HL-60 (cell line): ENCODE measurements around the gene CFTR.

Source experiments
- GABPA ChIP-seq: IDR thresholded peaks from 2 replicates; pipeline ENCODE4 v1.6.1; 2012; ENCODE audit warnings: low read depth
- POLR2AphosphoS5 ChIP-seq: IDR thresholded peaks from 2 replicates; pipeline ENCODE4 v1.6.1; 2012; ENCODE audit warnings: low read depth
- SPI1 ChIP-seq: IDR thresholded peaks from 2 replicates; pipeline ENCODE4 v1.6.1; 2012; ENCODE audit warnings: low read depth, mild to moderate bottlenecking, borderline replicate concordance
- TF ChIP-seq, protein P1 (sequence below): IDR thresholded peaks from one replicate; pipeline ENCODE4 v1.5.1; 2011; ENCODE audit warnings: low read length, control low read depth, inconsistent platforms; ENCODE audit not compliant: insufficient read depth
- TF ChIP-seq, protein P2 (sequence below): IDR thresholded peaks from 2 replicates; pipeline ENCODE4 v1.6.1; 2012; ENCODE audit warnings: low read depth; ENCODE audit not compliant: insufficient replicate concordance

DNA sequence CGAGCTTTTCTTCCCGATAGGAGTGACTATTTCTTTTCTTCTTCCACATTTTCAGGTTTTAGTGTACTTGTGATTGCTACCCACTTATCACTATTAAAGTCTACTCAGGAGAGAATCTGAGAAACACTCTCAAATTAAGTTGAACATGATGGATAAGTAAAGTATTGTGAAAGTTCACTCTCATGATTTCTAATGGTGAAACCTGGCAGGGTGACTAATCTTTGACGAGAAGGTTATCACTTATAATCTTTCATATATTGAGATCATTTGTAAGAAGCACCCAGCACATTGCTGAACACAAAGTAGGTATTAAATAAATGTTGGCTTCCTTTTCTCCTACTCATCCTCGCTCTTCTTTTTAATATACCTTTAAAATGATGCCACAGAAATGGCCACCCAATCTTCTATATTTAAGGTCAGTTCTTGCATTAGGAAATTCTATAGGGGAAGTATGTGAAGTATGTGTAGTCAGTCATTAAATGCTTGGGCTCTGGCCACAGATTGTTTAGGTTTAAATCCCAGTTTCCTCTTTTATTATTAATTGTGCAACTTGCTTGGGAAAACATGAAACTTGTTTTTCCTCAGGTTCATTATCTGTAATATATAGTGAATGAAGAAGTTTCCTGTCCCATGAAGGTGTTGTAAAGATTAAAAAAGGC, 3.1 kb upstream of the CFTR start:
- TF ChIP-seq, protein P1, sequence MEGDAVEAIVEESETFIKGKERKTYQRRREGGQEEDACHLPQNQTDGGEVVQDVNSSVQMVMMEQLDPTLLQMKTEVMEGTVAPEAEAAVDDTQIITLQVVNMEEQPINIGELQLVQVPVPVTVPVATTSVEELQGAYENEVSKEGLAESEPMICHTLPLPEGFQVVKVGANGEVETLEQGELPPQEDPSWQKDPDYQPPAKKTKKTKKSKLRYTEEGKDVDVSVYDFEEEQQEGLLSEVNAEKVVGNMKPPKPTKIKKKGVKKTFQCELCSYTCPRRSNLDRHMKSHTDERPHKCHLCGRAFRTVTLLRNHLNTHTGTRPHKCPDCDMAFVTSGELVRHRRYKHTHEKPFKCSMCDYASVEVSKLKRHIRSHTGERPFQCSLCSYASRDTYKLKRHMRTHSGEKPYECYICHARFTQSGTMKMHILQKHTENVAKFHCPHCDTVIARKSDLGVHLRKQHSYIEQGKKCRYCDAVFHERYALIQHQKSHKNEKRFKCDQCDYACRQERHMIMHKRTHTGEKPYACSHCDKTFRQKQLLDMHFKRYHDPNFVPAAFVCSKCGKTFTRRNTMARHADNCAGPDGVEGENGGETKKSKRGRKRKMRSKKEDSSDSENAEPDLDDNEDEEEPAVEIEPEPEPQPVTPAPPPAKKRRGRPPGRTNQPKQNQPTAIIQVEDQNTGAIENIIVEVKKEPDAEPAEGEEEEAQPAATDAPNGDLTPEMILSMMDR: no peak
- TF ChIP-seq POLR2AphosphoS5: no peak
- TF ChIP-seq, protein P2, sequence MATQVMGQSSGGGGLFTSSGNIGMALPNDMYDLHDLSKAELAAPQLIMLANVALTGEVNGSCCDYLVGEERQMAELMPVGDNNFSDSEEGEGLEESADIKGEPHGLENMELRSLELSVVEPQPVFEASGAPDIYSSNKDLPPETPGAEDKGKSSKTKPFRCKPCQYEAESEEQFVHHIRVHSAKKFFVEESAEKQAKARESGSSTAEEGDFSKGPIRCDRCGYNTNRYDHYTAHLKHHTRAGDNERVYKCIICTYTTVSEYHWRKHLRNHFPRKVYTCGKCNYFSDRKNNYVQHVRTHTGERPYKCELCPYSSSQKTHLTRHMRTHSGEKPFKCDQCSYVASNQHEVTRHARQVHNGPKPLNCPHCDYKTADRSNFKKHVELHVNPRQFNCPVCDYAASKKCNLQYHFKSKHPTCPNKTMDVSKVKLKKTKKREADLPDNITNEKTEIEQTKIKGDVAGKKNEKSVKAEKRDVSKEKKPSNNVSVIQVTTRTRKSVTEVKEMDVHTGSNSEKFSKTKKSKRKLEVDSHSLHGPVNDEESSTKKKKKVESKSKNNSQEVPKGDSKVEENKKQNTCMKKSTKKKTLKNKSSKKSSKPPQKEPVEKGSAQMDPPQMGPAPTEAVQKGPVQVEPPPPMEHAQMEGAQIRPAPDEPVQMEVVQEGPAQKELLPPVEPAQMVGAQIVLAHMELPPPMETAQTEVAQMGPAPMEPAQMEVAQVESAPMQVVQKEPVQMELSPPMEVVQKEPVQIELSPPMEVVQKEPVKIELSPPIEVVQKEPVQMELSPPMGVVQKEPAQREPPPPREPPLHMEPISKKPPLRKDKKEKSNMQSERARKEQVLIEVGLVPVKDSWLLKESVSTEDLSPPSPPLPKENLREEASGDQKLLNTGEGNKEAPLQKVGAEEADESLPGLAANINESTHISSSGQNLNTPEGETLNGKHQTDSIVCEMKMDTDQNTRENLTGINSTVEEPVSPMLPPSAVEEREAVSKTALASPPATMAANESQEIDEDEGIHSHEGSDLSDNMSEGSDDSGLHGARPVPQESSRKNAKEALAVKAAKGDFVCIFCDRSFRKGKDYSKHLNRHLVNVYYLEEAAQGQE: no peak
- TF ChIP-seq GABPA: no peak
- TF ChIP-seq SPI1: no peak
